Measurements from ENCODE around the gene IL23R.
"Not testable (repeated sequence)": the region's sequence is repeated elsewhere in the genome, so short reads cannot be mapped to it uniquely, and the experiment has no call there.

Gene IL23R

DNA sequence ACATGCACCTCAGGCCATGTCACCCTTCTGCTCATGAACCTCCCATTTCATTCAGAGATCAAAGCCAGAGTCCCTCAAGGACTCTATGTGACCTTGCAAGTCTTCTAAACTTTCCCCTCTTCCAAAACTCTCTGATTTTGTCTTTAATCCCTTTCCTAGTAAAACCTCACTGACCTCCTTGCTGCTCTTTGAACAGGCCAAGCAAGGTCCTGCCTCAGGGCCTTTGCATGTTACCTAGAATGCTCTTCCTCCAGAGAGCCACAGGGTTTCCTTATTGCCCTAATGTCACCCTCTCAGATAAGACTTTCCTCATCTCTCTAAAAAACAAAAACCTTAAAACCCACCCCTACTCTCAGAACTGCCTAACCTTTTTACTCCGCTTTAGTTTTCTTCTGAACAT, 26.6 kb downstream of the IL23R start:
- TF ChIP-seq, protein P1, sequence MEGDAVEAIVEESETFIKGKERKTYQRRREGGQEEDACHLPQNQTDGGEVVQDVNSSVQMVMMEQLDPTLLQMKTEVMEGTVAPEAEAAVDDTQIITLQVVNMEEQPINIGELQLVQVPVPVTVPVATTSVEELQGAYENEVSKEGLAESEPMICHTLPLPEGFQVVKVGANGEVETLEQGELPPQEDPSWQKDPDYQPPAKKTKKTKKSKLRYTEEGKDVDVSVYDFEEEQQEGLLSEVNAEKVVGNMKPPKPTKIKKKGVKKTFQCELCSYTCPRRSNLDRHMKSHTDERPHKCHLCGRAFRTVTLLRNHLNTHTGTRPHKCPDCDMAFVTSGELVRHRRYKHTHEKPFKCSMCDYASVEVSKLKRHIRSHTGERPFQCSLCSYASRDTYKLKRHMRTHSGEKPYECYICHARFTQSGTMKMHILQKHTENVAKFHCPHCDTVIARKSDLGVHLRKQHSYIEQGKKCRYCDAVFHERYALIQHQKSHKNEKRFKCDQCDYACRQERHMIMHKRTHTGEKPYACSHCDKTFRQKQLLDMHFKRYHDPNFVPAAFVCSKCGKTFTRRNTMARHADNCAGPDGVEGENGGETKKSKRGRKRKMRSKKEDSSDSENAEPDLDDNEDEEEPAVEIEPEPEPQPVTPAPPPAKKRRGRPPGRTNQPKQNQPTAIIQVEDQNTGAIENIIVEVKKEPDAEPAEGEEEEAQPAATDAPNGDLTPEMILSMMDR (IDR thresholded peaks at IDR 0.05; ENCODE audit: insufficient read depth, missing control alignments), result no peak
- DNase-seq (ENCODE audit: insufficient read length, low spot score) (no peak), FAIRE-seq (no peak)

DNA sequence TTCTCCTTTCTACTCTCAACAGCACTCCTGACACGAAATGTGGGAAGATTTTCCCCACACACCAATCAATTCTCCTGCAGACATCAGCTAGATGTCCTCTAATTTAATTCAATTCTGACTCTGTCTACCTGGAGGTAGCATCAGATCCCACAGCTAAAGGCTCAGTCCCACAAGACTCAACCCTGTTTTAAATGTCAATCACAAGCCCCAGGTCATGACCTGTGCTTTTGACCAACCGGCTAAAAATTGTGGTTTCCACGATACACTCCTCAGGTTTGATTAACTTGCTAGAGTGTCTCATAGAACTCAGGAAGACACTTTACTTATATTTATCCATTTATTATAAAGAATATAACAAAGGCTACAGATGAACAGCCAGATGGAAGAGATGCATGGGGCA, 27.4 kb downstream of the IL23R start:
- FAIRE-seq (no peak), DNase-seq (ENCODE audit: insufficient read length, low spot score) (no peak)
- TF ChIP-seq, protein P1 (IDR thresholded peaks at IDR 0.05; ENCODE audit: insufficient read depth, missing control alignments), result no peak

DNA sequence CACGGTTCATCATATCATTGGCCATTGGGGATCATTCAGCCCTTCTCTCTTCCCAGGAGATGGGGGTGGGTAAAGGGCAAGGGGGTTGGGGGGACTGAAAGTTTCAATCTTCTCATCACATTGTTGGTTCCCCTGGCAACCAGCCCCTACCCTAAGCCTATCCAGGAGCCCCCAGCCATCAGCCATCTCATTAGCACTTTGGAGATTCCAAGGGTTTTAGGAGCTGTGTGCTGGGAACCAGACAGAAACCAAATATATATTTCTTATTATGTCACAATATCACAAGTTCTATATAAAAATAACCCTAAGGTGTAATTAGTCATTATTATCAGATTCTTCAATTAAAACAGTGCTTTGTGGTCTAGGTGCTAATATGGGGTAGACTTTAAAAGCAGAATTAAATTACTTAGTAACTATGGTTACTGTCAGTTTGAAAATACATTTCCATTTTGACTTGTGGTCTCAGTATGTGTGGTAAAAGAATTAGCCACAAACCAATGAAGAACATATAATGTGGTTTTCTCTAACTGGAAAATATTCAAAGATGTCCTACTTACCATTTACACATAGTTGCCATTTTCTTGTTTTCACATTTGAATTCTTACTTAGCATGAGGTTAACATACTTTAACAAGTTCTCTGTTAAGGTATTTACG, 28.1 kb downstream of the IL23R start:
- DNase-seq (ENCODE audit: insufficient read length, low spot score) (no peak), FAIRE-seq (no peak)
- TF ChIP-seq, protein P1 (IDR thresholded peaks at IDR 0.05; ENCODE audit: insufficient read depth, missing control alignments), result no peak

DNA sequence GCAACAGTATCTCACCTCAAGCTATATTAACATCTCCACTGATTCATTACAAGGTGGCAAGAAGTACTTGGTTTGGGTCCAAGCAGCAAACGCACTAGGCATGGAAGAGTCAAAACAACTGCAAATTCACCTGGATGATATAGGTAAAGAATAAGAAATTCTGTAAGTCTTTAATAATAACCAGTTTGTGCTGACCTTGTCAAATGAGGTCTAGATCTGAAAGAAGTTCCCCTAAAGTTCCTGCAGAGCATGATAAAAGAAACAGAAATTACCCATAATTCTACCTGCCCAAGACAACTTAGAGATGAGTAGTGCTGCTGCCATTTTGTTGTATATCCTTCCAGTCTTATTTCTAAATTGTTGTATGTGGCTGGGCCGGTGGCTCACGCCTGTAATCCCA, 34.5 kb downstream of the IL23R start:
- DNase-seq (ENCODE audit: insufficient read length, low spot score) (no peak), FAIRE-seq (no peak)
- TF ChIP-seq, protein P1 (IDR thresholded peaks at IDR 0.05; ENCODE audit: insufficient read depth, missing control alignments), result no peak

DNA sequence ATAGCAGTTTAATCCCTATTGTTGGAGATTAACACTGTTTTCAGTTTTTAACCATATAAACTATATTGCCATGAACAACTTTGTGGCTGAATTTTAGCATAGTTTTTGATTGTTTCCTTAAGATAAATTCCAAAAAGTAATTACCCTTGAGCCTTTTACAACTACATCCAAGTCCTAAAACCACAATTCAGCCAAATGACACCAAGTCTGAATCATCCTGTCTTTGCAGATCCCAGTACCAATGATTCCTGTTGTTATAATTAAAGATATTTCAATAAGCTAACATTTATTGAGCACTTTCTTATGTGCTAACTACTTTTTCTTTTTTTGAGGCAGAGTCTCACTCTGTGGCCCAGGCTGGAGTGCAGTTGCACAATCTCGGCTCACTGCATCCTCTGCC, 35.6 kb downstream of the IL23R start:
- no peak for FAIRE-seq
- DNase-seq (ENCODE audit: insufficient read length, low spot score), result no peak

DNA sequence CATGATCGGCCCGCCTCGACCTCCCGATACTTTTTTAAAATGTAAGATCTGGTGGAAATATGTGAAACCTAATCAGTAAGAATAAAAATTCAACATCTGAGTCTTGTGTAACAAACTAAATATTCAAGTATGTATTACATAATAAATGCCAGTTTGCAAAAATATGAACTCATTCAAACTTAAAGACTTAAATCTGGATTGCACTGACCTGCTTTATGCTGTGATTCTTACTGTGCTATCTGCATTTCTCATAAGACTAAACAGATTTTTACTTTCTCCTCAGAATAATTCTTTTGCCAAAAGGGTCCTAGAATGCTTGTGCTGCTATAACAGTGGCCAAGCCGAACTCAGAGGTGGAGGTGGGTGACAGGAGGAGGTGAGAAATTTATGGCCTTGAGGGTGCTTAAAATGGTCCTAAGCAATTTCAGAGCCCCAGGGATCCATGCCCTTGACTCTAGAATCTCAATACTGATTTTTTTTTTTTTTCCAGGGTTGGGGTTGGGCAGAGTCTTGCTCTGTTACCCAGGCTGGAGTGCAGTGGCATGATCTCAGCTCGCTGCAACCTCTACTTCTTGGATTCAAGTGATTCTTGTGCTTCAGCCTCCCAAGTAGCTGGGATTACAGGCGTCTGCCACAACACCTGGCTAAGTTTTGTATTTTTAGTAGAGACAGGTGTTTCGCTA, 38.2 kb downstream of the IL23R start:
- no peak for FAIRE-seq
- TF ChIP-seq, protein P1 (IDR thresholded peaks at IDR 0.05; ENCODE audit: insufficient read depth, missing control alignments), result no peak
- no peak for DNase-seq (ENCODE audit: insufficient read length, low spot score)

More for the DNA sequence above, 35.6 kb downstream of the IL23R start:
- TF ChIP-seq, protein P1 (IDR thresholded peaks at IDR 0.05; ENCODE audit: insufficient read depth, missing control alignments), result no peak

DNA sequence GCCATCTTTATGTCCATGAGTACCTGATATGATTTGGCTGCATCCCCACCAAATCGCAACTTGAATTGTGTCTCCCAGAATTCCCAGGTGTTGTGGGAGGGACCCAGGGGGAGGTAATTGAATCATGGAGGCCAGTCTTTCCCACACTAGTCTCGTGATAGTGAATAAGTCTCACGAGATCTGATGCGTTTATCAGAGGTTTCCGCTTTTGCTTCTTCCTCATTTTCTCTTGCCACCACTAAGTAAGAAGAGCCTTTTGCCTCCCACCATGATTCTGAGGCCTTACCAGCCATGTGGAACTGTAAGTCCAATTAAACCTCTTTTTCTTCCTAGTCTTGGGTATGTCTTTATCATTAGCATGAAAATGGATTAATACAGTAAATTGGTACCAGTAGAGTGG, 41.1 kb downstream of the IL23R start:
- DNase-seq (ENCODE audit: insufficient read length, low spot score); FAIRE-seq: not testable (repeated sequence)

Measured in D721Med (cell line).